PC-3 (cell line): ENCODE results near the gene PRPF40A. TPM values are rescaled to one million over a fixed set of nuclear protein-coding genes. Genes with fewer than 3 reads are reported as not detected.

Experiments used
- ATAC-seq: fragments of 200-7000 bp; cut with Tn5 transposase; 2 replicates; pipeline ENCODE4 v1.9.1; 2020; ENCODE audit warnings: mild to moderate bottlenecking, moderate library complexity
- BruUV-seq: library from RNA; stranded (reverse); fragments of 400-500 nt; replicated peaks from 2 replicates; lab custom pipeline; 2021; lab: Mats Ljungman, UMichigan
- CTCF ChIA-PET: fragments of 300-600 bp; sonication (Branson Sonifier 250); formaldehyde crosslinking; loops from one replicate; lab custom pipeline; 2022; ENCODE audit warnings: antibody characterized with exemption; lab: Charles Lee
- POLR2A ChIA-PET: fragments of 300-600 bp; sonication (Branson Sonifier 250); formaldehyde crosslinking; loops from one replicate; lab custom pipeline; 2022; ENCODE audit warnings: antibody characterized with exemption; ENCODE audit not compliant: unreplicated experiment; lab: Charles Lee
- DNase-seq: peaks from one replicate; pipeline ENCODE4 v3.0.0-alpha.2; 2015
- H2AFZ ChIP-seq: fragments of 300-600 bp; sonication (generic); 2 replicates; pipeline ENCODE4 v1.6.0; 2016; ENCODE audit warnings: antibody characterized with exemption, low read length
- H3F3A ChIP-seq: fragments of 300-600 bp; sonication (generic); one replicate; pipeline ENCODE4 v1.6.0; 2017; ENCODE audit warnings: antibody characterized with exemption, low read length, control low read depth, mild to moderate bottlenecking; ENCODE audit not compliant: unreplicated experiment
- H3K27ac ChIP-seq: fragments of 300-600 bp; sonication (generic); 2 replicates; pipeline ENCODE4 v1.5.1; 2016; ENCODE audit warnings: mild to moderate bottlenecking, low read length
- H3K27me3 ChIP-seq: fragments of 300-600 bp; sonication (generic); 2 replicates; pipeline ENCODE4 v1.6.1; 2016; ENCODE audit warnings: low read length, mixed read lengths
- H3K36me3 ChIP-seq: fragments of 300-600 bp; sonication (generic); 2 replicates; pipeline ENCODE4 v1.6.1; 2016; ENCODE audit warnings: low read depth, mixed run types, low read length, mixed read lengths
- H3K4me1 ChIP-seq: fragments of 300-600 bp; sonication (generic); 2 replicates; pipeline ENCODE4 v1.5.1; 2016; ENCODE audit warnings: low read length; ENCODE audit not compliant: insufficient read depth
- H3K4me2 ChIP-seq: fragments of 300-600 bp; sonication (generic); 2 replicates; pipeline ENCODE4 v1.6.0; 2016; ENCODE audit warnings: low read length
- H3K4me3 ChIP-seq: fragments of 300-600 bp; sonication (generic); 2 replicates; pipeline ENCODE4 v1.5.1; 2016; ENCODE audit warnings: mild to moderate bottlenecking, low read length, mixed read lengths
- H3K79me2 ChIP-seq: fragments of 300-600 bp; sonication (generic); 2 replicates; pipeline ENCODE4 v1.6.1; 2017; ENCODE audit warnings: low read length, mixed read lengths
- H3K9ac ChIP-seq: fragments of 300-600 bp; sonication (generic); 2 replicates; pipeline ENCODE4 v1.6.0; 2016; ENCODE audit warnings: mild to moderate bottlenecking, low read length
- H3K9me2 ChIP-seq: fragments of 300-600 bp; sonication (generic); replicated peaks from 2 replicates; pipeline ENCODE4 v1.6.1; 2016; ENCODE audit warnings: mixed run types, low read length, mixed read lengths
- H3K9me3 ChIP-seq: fragments of 300-600 bp; sonication (generic); 2 replicates; pipeline ENCODE4 v1.6.1; 2016; ENCODE audit warnings: low read length, mixed read lengths
- H4K20me1 ChIP-seq: fragments of 300-600 bp; sonication (generic); 2 replicates; pipeline ENCODE4 v1.6.1; 2016; ENCODE audit warnings: low read length, mixed read lengths
- CTCF ChIP-seq: fragments of 300-600 bp; sonication (generic); conservative IDR thresholded peaks from 2 replicates; pipeline ENCODE4 v1.5.1; 2017; ENCODE audit warnings: antibody characterized with exemption, low read depth, mild to moderate bottlenecking, low read length
- EZH2 ChIP-seq: fragments of 300-600 bp; sonication (generic); IDR thresholded peaks from one replicate; pipeline ENCODE4 v1.6.1; 2017; ENCODE audit warnings: antibody characterized with exemption, mild to moderate bottlenecking, low read length; ENCODE audit not compliant: unreplicated experiment
- EZH2phosphoT487 ChIP-seq: fragments of 300-600 bp; sonication (generic); IDR thresholded peaks from 2 replicates; pipeline ENCODE4 v1.6.1; 2018; ENCODE audit warnings: mild to moderate bottlenecking, antibody characterized with exemption, low read length, borderline replicate concordance
- intact Hi-C: fragments of 100-400 bp; cut with micrococcal nuclease; formaldehyde crosslinking; loops from 2 replicates; pipeline ENCODE4 v1.9.0; 2023
- total RNA-seq: library from RNA; depleted of rRNA; stranded (reverse); fragments of >200 nt; gene quantifications from 2 replicates; pipeline ENCODE4 v1.2.3, GENCODE V29; 2014

PRPF40A gene
- total RNA-seq, 1 experiment from 2014 or later: 140 TPM

- DNase-seq: peak; percentile 88
- ChIA-PET POLR2A (interaction anchor here (0.9 kb wide), 1 partner anchor 24 kb away, joined by 18 read pairs; no protein-coding TSS in a partner anchor), CTCF (interaction anchor here (0.6 kb wide), 1 partner anchor 341 kb away, joined by 9 read pairs; no protein-coding TSS in a partner anchor)
- no peak for TF ChIP-seq EZH2phosphoT487
- no peak for TF ChIP-seq CTCF
- TF ChIP-seq EZH2: no peak
- Histone ChIP-seq H3K4me1 (peaks cover 22% of the 10 kb centered on the region), H3K36me3 (peaks cover 26% of the 10 kb centered on the region), H3K9me2 (no peaks in the 10 kb centered on the region), H3K27me3 (no peaks in the 10 kb centered on the region), H3F3A (no peaks in the 10 kb centered on the region), H3K9ac (peak within 1 kb of the TSS; percentile 98), H3K4me2 (peak within 1 kb of the TSS; percentile 87), H3K79me2 (peaks cover 67% of the 10 kb centered on the region), H4K20me1 (peaks cover 40% of the 10 kb centered on the region), H2AFZ (peak within 1 kb of the TSS; percentile 91), H3K9me3 (no peaks in the 10 kb centered on the region), H3K27ac (peak within 1 kb of the TSS; percentile 83), H3K4me3 (peak within 1 kb of the TSS; percentile 99)
- BruUV-seq: no TSS peak
- intact Hi-C loops: no loop called here
- ATAC-seq: peak; percentile 73
Measured at GRCh38 chr2:152718076-152718908, 1.0 kb upstream of the PRPF40A start, which contains the start of gene ARL6IP6. Gene ARL6IP6 (plus strand): TSS chr2:152718620. CDS start chr2:152718625, 5 bp downstream.

GRCh38 chr2:152716805-152717227 is 445 bp downstream of the PRPF40A start:
- H3F3A ChIP-seq: no peaks in the 10 kb centered on the region
- peak overlapping the region; percentile 98 for H3K9ac ChIP-seq
- BruUV-seq: TSS peak; percentile 35
- H3K4me1 ChIP-seq: peaks cover 22% of the 10 kb centered on the region
- ATAC-seq (no peak), DNase-seq (peak; percentile 19)
- peaks cover 40% of the 10 kb centered on the region for H3K36me3 ChIP-seq
- CTCF ChIA-PET: no interaction called here
- H2AFZ ChIP-seq: peak overlapping the region; percentile 84
- no peaks in the 10 kb centered on the region for H3K9me3 ChIP-seq
- peak overlapping the region; percentile 46 for H3K27ac ChIP-seq
- H3K4me3 ChIP-seq: peak overlapping the region; percentile 99
- H3K27me3 ChIP-seq: no peaks in the 10 kb centered on the region
- H3K4me2 ChIP-seq: peak overlapping the region; percentile 85
- TF ChIP-seq EZH2phosphoT487 (no peak), CTCF (no peak), EZH2 (no peak)
- peaks cover 47% of the 10 kb centered on the region for H4K20me1 ChIP-seq
- no peaks in the 10 kb centered on the region for H3K9me2 ChIP-seq
- intact Hi-C loops: loop anchor here (2.0 kb wide), 1 partner anchor 542 kb away; the partner anchor contains the start of gene STAM2
- peaks cover 80% of the 10 kb centered on the region for H3K79me2 ChIP-seq
- POLR2A ChIA-PET: interaction anchor here (0.6 to 0.9 kb wide), 5 partner anchors 23 to 1217 kb away, joined by 3 to 18 read pairs (median 4); no protein-coding TSS in a partner anchor
